Astrocyte of the cerebellum (primary cell): ENCODE data around the gene PTPN20.

Experiments used
- DNase-seq: peaks from one replicate; pipeline ENCODE4 v3.0.0-alpha.2; 2011; ENCODE audit warnings: low read depth
- H3K4me3 ChIP-seq: 2 replicates; pipeline ENCODE4 v1.5.1; 2011; ENCODE audit warnings: mild to moderate bottlenecking, low read depth, low read length, moderate library complexity
- in situ Hi-C: cut with HindIII; loops from 2 replicates; pipeline ENCODE4 v1.10.0; 2017; ENCODE audit warnings: low sequenced_read_pairs
- TF ChIP-seq, protein P1 (sequence below): IDR thresholded peaks from 2 replicates; pipeline ENCODE4 v1.5.1; 2012; ENCODE audit warnings: low read length, low read depth, moderate library complexity, mild to moderate bottlenecking; ENCODE audit errors: missing control alignments

Gene PTPN20

DNA sequence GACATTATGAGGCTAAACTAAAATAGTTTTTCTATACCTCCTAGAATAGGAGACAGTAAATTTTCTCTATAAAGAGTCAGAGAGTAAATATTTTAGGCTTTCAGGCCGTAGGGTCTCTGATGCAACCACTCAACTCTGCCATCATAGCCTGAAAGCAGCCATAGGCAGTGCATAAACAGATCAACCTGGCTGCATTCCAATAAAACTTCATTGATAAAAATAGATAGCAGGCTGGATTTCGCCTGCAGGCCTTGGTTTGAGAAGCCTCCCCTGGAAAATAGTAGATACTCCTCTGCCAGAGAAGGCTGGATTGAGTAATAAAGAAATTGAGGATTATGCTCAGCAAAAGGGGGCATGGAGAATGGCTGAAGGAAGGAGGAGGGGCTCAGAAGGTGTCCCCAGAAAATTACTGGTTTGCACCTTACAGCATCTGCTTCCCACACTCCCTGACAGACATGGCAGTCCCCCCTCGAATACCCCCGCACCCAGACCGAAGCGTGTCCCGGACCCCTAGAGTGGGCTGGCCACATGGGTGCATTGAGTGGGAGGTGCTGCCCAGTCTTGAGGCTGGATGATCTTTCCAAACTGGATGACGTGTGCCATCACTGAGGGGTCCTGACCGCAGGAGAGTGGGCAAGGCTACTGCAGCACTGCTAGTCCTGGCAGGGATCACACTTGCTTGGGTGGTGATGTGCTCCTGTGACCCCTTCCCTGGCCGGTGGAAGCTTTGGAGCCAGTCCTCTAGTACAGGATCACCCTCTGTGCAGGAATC, 126.6 kb downstream of the PTPN20 start:
- in situ Hi-C loops = loop anchor here (25.0 kb wide), 1 partner anchor 249 kb away; no protein-coding TSS in a partner anchor
- no peak overlapping the region for H3K4me3 ChIP-seq
- no peak for DNase-seq
- TF ChIP-seq, protein P1, sequence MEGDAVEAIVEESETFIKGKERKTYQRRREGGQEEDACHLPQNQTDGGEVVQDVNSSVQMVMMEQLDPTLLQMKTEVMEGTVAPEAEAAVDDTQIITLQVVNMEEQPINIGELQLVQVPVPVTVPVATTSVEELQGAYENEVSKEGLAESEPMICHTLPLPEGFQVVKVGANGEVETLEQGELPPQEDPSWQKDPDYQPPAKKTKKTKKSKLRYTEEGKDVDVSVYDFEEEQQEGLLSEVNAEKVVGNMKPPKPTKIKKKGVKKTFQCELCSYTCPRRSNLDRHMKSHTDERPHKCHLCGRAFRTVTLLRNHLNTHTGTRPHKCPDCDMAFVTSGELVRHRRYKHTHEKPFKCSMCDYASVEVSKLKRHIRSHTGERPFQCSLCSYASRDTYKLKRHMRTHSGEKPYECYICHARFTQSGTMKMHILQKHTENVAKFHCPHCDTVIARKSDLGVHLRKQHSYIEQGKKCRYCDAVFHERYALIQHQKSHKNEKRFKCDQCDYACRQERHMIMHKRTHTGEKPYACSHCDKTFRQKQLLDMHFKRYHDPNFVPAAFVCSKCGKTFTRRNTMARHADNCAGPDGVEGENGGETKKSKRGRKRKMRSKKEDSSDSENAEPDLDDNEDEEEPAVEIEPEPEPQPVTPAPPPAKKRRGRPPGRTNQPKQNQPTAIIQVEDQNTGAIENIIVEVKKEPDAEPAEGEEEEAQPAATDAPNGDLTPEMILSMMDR = no peak

DNA sequence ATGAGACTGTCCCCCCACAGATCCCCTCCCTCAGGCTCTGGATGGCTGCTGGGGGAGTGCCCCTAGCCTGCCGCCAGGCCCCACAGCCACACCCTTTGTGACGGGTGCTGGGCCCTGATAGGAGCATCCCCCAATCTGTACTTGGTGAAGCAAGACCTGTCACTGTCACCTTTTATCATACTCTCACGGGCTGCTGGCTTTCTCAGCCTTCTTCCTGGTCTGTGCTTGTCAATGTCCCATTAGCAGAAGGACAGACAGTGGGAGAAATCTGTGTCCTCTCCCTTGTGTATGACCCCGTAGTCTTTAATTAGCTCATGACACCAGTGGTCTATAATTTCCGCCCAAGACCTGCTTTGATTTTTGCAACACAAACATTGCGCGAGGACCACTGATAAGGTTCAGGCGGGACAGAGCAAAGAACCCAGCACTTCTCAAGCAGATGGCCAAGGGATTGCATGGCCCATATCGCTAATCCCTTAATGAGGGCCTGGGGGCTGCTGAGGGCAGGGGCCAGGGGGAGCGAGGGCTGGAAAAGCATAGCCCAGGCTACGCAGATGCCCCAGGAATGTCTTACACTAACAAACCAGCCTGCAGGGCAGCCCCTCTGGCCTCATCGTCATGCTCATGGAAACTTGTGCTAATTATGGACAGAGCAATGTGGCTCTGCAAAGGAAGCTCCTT, 127.8 kb downstream of the PTPN20 start:
- TF ChIP-seq, protein P1 = no peak
- H3K4me3 ChIP-seq = no peak overlapping the region
- in situ Hi-C loops = loop anchor here (25.0 kb wide), 1 partner anchor 248 kb away; no protein-coding TSS in a partner anchor
- no peak for DNase-seq

DNA sequence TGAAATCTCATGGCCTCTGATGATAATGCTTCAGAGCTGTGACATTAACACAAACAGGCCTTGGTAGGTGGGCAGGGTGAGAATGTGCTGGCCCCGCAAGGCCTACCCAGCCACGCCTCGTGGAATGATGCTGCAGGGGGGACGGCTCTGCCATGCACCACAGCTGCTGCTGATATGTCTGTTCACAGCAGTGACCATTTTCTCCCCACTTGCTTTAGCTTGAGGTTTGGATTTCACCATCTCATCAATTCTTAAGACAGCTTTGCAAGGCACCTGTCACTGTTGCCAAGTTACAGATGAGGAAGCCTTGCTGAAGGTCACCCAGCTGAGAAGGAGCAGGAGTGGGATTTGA, 128.3 kb downstream of the PTPN20 start:
- no peak for DNase-seq
- in situ Hi-C loops = loop anchor here (25.0 kb wide), 1 partner anchor 248 kb away; no protein-coding TSS in a partner anchor
- H3K4me3 ChIP-seq = no peak overlapping the region
- TF ChIP-seq, protein P1 = no peak

DNA sequence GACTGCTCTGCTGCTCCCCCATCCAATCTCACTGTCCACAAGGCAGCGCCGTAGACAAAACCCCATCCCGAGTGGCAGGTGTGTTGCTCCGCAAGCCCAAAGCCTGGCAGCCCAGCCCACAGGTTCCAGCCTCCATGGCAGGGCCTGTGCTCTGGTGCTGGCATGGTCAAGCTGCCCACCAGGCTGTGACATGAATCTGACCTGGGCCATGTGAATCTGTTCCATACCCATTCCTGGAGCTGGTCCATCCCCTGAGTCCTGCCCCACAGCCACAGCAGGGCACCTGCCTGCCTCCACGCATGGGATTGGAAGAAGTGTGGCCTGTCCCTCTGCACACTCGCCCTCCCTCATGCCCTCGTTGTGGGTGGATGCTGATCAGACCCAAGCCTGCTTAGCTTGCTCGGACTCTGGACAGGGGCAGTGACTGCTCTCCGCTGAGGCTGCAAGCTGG, 128.8 kb downstream of the PTPN20 start:
- H3K4me3 ChIP-seq = no peak overlapping the region
- no peak for DNase-seq
- in situ Hi-C loops = loop anchor here (25.0 kb wide), 1 partner anchor 247 kb away; no protein-coding TSS in a partner anchor
- TF ChIP-seq, protein P1 = no peak

DNA sequence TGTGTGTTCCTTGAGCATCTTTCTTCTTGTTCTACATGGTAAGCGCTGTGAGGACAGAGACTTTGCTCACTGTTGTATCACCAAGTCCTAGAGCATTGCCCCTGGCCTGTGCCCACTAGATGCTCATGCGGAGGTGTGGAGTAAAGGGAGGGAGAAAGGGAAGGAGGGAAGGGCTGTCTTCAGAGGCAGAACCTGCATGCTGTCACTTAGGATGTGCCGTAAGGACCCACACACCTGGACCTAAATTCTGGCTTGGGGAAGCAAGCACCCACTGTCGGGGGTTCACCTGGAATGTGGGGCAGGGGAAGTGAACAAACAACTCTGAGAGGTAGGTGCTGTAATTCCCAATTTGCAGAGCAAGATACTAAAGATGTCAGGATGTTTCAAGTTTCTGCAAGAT, 129.5 kb downstream of the PTPN20 start:
- no peak for DNase-seq
- H3K4me3 ChIP-seq = no peak overlapping the region
- TF ChIP-seq, protein P1 = no peak
- in situ Hi-C loops = loop anchor here (25.0 kb wide), 1 partner anchor 247 kb away; no protein-coding TSS in a partner anchor

DNA sequence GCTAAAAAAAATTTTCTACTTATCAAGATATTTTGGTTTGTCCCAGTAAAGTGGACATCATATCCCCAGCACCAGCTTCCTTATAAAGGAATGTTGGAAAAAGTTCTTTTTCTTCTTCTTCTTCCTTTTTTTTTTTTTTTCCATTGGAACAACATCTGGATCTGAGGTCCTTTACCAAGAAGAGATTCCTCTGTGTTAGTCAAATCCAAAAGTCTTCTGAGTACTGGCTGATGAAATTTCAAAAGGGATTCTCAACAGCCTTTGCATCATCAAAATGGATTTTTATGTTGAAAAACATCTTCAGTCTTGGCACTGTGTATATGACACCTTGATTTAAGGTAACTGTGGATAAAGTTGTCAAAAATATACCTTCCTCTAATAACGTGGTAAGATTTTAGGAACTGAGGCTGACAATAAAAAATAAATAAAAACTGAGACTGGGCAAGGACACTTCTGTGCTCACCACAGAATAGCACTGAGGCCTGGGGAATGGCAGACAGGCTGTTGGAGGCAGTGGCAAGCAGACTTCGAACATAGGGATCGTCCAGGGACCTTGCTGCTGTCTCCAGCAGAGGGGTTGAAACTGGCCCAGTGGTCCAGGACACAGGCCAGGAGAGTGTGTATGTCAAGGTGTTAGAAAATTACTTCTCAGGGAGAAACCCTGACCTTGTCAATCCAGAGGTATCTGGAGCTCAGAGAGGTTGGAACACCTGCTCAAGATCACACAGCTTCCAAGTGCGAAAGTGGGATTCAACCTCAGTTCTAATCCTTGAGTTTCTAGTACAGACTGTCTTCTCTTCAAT, 130.4 kb downstream of the PTPN20 start:
- H3K4me3 ChIP-seq = no peak overlapping the region
- DNase-seq = no peak
- TF ChIP-seq, protein P1 = no peak
- in situ Hi-C loops = loop anchor here (25.0 kb wide), 1 partner anchor 246 kb away; no protein-coding TSS in a partner anchor
